GM21526 (cell line): ENCODE measurements around the gene SPNS2.

Experiments
- ATAC-seq: cut with Tn5 transposase; IDR thresholded peaks from one replicate; pipeline ENCODE4 v1.9.1; 2021; ENCODE audit warnings: moderate library complexity; ENCODE audit not compliant: unreplicated experiment, low FRiP score

Gene SPNS2

GRCh38 chr17:4479982-4480751 is 18.5 kb upstream of the SPNS2 start:
- ATAC-seq: no peak

GRCh38 chr17:4480929-4481898 is 17.5 kb upstream of the SPNS2 start:
- no peak for ATAC-seq

- ATAC-seq: no peak
Observed at GRCh38 chr17:4482338-4483011, 16.2 kb upstream of the SPNS2 start.

- ATAC-seq: no peak
Observed at GRCh38 chr17:4483012-4483840, 15.5 kb upstream of the SPNS2 start.

GRCh38 chr17:4485676-4486646 is 12.7 kb upstream of the SPNS2 start:
- no peak for ATAC-seq

- ATAC-seq: no peak
Observed at GRCh38 chr17:4487296-4487695, 11.4 kb upstream of the SPNS2 start.

GRCh38 chr17:4487820-4488716 is 10.6 kb upstream of the SPNS2 start:
- ATAC-seq: no peak

GRCh38 chr17:4488989-4489595 is 9.6 kb upstream of the SPNS2 start:
- ATAC-seq: no peak

GRCh38 chr17:4490109-4490591 is 8.5 kb upstream of the SPNS2 start:
- ATAC-seq: no peak

GRCh38 chr17:4490637-4491061 is 8.0 kb upstream of the SPNS2 start:
- ATAC-seq: no peak

GRCh38 chr17:4492721-4493561 is 5.7 kb upstream of the SPNS2 start:
- ATAC-seq: no peak

- no peak for ATAC-seq
Observed at GRCh38 chr17:4497101-4497824, 1.4 kb upstream of the SPNS2 start.

- no peak for ATAC-seq
Observed at GRCh38 chr17:4499431-4500190, 930 bp downstream of the SPNS2 start.

GRCh38 chr17:4500191-4500571 is 1.5 kb downstream of the SPNS2 start:
- no peak for ATAC-seq

- no peak for ATAC-seq
Observed at GRCh38 chr17:4501295-4501949, 2.7 kb downstream of the SPNS2 start.
